HL-60/S4 treated with phorbol 12-myristate 13-acetate at 8.2 ng/mL for 4 days and 3 days (cell line): ENCODE measurements around the gene LPA.
"Not testable (repeated sequence)": the region's sequence is repeated elsewhere in the genome, so short reads cannot be mapped to it uniquely, and the experiment has no call there.

Experiments used
- in situ Hi-C: fragments of 300-500 bp; cut with MboI; formaldehyde crosslinking; loops from 2 replicates; pipeline ENCODE4 v1.15.0; 2022; ENCODE audit warnings: low sequenced_read_pairs

Gene LPA, protein sequence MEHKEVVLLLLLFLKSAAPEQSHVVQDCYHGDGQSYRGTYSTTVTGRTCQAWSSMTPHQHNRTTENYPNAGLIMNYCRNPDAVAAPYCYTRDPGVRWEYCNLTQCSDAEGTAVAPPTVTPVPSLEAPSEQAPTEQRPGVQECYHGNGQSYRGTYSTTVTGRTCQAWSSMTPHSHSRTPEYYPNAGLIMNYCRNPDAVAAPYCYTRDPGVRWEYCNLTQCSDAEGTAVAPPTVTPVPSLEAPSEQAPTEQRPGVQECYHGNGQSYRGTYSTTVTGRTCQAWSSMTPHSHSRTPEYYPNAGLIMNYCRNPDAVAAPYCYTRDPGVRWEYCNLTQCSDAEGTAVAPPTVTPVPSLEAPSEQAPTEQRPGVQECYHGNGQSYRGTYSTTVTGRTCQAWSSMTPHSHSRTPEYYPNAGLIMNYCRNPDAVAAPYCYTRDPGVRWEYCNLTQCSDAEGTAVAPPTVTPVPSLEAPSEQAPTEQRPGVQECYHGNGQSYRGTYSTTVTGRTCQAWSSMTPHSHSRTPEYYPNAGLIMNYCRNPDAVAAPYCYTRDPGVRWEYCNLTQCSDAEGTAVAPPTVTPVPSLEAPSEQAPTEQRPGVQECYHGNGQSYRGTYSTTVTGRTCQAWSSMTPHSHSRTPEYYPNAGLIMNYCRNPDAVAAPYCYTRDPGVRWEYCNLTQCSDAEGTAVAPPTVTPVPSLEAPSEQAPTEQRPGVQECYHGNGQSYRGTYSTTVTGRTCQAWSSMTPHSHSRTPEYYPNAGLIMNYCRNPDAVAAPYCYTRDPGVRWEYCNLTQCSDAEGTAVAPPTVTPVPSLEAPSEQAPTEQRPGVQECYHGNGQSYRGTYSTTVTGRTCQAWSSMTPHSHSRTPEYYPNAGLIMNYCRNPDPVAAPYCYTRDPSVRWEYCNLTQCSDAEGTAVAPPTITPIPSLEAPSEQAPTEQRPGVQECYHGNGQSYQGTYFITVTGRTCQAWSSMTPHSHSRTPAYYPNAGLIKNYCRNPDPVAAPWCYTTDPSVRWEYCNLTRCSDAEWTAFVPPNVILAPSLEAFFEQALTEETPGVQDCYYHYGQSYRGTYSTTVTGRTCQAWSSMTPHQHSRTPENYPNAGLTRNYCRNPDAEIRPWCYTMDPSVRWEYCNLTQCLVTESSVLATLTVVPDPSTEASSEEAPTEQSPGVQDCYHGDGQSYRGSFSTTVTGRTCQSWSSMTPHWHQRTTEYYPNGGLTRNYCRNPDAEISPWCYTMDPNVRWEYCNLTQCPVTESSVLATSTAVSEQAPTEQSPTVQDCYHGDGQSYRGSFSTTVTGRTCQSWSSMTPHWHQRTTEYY (N-terminal part only)

DNA sequence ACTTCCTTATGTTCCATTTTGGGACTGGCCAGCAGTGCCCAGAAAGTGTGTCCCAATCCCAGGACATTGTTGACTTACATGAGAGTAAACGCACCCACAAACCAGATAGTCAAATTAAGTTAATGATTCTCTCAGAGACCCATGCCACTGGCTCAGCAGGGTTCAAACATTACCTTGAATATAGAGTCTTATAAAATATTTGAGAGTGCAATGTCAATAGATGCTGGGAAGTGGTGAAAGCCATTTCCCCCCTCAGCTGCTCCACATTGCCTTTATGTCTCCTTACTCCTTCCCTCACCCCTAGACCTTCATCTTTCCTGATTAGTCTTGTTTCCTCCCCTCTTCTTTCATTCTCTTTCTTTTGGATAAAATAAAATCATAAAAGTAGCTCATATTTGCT is at the start of gene LPA:
Gene LPA (minus strand): TSS at position 78 of the 400 bp plus-strand sequence. CDS start 61 bp downstream, at position 17.
- in situ Hi-C loops: not testable (repeated sequence)

DNA sequence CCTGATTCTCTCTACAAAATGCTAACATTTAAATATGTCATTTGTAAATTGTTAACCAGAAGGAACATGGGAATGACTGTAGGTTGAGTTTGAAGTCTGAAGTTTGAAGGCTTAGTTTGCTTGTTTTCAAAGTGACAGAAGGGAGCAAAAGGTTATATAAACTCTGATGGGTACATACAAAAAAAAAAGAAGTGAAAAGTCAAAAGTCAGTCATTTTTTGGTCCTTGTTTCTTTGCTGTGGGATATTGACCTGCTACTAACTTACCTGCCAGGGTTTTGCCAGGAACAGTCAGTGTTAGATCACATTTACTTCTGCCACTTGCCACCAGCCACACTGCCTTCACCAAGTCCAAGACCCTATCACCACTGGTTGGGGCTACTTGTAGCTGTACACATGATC is 44.9 kb upstream of the LPA start:
- in situ Hi-C loops: not testable (repeated sequence)

DNA sequence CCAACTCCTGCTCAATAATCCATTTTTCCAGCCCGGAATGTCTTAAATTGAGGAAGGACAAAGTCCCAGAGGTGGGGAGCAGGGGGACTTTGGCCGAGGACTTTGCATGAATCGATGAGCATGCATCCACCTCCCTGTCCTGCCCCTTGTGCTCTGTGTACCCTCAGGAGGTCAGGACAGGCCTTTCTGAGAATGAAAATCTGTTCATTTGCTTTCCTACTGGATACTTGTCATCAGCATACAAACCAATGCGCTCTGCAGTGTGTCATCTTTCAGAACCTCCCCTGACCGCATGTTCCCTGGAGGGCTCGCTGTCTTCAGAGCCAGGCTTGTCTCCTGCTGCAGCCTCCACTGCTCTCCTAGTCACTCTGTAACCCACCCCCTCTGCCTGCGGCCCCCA is 40.6 kb upstream of the LPA start:
- in situ Hi-C loops: not testable (repeated sequence)

DNA sequence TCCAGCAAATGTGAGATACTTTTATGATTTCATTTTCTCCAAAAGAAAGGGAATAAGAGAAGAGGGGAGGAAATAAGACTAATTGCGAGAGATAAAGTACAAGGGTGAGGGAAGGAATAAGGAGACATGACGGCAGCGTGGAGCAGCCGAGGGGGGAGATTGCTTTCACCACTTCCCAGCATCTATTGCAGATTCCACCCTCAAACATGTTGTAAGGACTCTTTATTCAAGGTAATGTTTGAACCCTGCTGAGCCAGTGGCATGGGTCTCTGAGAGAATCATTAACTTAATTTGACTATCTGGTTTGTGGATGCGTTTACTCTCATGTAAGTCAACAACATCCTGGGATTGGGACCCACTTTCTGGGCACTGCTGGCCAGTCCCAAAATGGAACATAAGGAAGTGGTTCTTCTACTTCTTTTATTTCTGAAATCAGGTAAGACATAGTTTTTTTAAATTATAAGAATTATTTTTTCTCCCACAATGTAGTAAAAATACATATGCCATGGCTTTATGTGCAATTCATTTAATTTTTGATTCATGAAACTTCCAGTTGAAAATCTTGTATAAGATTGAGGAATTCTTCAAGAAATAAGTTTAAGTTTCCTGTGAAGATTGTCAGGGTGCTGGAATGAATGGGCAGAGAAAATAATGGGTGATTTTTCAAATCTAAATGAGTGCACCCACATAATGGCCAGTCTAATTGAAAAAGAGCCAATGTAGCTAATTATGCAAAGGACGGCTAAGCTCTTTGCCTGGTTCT is 38.0 kb upstream of the LPA start, which contains the start of gene PLG:
Gene PLG (plus strand): TSS at position 327 of the 763 bp plus-strand sequence. CDS start 61 bp downstream, at position 388.
- in situ Hi-C loops: not testable (repeated sequence)

DNA sequence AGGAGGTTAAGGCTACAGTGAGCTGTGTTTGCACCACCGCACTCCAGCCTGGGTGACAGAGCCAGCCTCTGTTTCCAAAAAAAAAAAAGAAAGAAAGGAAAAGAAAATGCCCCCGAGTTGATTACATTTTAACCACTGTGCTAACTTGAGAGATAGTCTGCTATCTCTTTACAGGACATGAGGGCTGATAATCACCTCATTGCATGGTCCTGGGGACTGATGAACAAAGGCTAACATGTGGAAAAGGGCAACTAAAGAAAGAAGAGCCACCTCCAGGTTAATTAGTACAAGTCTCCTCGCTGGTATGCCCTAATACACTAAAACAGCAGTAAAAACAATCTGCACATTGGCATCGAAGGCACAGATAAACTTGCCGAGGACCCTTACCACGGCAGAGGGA is 33.8 kb upstream of the LPA start:
- in situ Hi-C loops: no loop called here

DNA sequence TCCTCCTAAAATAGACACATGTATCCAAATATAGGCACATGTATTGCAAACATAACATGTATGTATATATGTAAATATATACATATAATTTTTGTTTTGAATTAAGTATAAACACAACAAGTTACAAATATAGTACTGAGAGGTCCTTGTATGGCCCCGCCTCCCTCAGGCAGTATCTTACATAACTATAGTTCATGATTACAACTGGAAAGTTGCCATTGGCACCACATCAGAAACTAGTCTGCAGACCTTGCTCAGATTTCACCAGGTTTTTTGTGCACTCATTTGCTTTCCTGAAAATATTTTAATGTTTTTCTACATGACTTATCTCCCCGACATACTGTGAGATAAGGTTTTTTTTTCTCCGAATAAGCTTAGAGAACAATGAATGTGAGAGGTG is 32.8 kb upstream of the LPA start:
- in situ Hi-C loops: not testable (repeated sequence)

DNA sequence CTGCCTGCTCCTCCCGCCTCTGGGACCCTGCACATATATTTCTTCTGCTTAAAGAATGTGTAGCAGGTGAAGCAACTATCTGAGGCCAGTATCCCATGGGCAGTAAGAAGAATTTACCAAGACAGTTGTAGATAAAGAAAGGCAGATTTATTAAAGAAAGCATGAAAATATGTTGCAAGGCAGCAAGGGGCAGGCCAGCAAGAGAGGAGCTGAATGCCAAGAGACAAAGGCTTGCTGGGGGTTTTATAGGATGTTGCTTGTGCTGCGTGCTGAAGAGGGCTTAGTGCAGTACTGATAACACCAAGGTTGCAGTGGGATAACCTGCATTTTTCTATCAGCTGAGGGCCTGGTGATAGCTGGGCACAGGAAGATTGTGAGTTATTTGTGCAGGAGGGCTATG is 31.5 kb upstream of the LPA start:
- in situ Hi-C loops: not testable (repeated sequence)

DNA sequence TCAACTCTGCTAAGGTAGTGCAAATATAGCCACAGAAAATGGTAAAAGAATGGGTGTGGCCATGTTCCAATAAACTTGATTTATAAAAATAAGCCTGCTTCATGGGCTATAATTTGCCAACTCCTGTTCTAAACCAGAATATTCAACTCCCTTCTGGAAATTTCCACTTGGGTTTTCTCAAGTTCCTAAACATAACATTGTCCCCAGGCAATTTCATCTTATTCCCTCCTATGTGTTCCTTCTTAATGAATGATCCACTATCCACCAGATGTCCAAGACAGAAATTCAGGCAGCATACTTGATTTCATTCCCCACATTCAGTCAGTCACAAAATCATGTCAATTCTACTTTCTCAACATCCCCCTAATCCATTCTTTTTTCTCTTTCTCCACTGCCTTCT is 30.9 kb upstream of the LPA start:
- in situ Hi-C loops: not testable (repeated sequence)

DNA sequence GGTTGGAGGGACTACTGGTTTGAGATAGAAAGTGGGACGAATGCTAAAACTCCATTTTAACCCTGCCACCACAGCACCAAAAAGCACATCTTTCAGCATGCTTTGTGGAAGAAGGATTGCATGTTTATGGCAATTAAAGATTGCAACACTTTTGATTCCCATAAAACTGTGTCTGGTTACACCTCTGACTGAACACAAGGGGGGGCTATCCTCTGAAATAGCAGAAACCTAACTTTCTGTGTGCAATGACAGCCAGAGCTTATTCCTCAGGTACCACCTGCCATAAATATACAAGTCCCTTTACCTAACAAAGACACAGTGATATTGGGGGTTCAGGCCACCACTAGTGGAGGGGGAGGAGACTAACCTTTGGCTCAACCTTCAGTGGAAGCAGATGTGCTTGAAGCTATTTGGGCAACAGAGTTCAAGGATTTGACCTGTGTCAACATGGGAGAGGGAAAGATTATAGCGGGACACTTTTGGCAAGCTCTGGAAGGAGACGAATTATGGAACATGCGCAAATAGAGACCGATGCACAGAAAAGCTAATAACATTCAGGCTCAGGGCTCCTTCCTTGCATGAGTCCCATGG is 28.4 kb upstream of the LPA start:
- in situ Hi-C loops: no loop called here

DNA sequence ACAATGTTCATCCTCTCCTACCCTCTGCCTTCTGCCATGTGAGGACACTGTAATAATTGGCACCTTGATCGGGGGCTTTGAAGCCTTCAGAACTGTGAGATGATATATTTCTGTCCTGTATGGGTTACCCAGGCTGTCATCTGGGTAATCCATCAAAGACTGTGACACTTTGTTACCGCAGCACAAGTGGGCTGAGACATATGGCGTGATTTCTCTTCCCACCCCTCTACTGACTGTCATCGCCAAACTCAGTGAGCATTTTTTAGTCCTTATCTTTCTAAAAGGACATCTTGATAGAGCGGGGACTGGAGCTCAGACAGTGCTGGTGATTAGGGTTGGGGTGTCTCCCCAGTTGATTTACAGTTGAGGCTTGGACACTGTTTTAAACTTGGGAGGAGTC is 27.5 kb upstream of the LPA start:
- in situ Hi-C loops: no loop called here

DNA sequence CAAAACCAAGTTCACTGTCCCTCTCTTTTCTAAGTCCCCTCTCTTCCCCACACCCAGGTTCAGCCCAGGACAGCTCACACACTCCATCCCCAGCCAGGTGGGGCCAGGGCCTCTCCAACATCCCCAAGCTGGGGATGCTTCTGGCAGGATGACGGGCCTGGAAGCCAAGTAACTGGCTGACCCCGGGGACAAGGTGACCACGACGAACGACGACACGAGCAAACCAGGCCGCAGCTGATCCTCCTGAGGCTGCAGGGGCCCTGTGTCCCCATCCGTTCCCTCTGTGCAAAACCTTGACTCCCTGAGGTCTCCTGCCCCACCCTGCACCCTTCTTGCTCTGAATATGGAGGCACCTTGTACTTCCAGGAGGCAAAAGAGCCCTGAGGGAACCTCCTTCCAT is 26.4 kb upstream of the LPA start:
- in situ Hi-C loops: no loop called here

DNA sequence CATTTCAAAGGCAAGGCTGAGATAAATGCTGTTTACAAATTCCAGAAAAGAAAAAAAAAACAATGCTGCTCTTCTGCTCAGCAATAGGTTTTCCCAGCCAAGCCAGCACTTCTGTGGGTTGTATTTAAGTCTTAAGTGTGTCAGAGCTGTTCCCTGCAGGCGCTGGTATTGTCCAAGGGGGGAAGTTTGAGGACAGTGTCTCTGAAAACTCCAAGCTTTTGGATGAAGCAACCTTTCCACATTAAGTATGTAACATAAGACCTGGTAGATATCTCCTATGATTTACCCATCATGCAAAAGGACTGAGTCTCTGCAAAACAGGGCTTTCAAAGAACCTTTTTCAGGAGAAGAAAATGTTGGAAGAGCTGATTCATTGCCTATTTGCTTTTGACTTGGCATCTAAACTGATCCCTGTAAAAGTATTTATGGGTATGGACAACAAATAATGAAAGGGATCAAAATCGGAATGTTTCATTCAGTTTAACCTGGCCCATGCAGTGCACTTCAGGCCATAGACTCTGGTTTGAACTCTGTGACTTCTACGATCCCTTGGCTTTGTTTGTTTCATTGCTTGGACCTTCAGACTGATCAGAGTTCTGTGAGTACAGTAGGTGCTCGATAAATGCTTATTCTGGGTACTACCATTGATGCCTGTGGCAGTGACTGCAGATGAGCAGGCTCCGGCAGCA is 21.8 kb upstream of the LPA start:
- in situ Hi-C loops: no loop called here

DNA sequence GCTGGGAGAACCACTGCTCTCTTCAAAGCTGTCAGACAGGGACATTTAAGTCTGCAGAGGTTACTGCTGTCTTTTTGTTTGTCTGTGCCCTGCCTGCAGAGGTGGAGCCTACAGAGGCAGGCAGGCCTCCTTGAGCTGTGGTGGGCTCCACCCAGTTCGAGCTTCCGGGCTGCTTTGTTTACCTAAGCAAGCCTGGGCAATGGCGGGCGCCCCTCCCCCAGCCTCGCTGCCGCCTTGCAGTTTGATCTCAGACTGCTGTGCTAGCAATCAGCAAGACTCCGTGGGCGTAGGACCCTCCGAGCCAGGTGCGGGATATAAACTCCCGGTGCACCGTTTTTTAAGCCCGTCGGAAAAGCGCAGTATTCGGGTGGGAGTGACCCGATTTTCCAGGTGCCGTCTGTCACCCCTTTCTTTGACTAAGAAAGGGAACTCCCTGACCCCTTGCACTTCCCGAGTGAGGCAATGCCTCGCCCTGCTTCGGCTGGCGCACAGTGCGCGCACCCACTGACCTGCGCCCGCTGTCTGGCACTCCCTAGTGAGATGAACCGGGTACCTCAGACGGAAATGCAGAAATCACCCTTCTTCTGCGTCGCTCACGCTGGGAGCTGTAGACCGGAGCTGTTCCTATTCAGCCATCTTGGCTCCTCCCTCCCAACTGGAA is 21.2 kb upstream of the LPA start:
- in situ Hi-C loops: not testable (repeated sequence)

DNA sequence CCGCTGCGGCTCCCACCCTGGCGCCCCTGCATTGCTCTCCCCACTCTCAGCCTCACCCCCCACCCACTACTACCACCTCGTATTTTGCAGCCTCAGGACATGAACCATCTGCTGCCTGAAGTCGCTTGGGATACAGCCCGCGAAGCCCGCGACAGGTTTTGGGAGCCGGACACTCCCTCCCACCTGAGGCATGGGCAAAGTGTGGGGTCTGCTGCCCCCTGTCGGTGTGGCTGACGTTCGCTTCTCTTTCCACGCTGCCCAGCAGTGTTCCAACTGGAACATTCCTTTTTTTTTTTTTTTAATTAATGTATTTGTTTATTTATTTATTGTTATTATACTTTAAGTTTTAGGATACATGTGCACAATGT is 15.3 kb upstream of the LPA start:
- in situ Hi-C loops: no loop called here

DNA sequence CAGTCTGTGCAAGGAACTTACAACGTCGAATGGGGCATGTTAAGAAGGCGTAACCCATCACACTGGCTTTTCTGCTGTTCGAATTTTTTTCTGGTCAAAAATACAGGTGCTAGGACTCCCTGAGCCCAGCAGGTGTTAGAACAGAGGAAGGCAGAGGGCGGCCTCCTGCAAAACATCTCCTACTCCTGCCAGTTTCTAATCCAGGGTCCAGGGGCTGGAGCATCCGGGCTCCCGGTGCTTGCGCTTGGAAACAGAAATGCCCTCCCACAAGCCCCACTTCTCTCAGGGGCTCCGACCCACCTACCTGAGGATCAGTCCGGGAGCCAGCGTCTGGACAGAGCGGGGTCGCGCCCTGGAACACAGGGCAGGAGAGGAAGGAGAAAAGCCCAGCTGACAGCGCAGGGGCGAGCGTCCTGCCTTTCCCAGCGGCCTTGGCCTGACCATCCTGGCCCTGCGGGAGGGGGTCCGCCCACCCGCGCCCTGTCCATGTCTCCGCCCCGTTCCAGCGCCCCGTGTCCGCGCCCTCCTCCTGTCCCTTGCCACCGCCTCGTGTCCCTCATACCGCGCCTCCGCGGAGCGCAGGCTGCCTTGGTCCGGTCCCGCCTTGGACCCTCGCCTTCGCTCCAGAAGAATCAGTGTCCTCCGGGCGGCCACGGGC is 14.8 kb upstream of the LPA start:
- in situ Hi-C loops: no loop called here

DNA sequence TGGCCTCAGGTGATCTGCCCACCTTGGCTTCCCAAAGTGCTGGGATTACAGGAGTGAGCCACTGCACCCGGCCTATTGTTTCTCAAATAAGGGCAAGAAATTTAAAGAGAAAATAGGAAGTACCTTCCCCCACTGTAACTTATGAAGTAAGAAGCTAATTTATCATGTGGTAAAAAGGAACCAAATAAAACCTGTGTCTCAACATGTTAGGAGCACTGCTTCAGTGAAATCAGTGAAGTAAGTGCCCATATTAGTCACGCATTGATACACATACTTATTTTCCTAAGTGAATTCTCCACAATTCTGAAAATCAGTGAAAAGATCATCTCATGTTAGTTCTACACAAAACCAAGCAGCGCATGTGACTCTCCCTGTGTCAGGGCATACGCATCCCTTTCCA is 14.2 kb upstream of the LPA start:
- in situ Hi-C loops: no loop called here

DNA sequence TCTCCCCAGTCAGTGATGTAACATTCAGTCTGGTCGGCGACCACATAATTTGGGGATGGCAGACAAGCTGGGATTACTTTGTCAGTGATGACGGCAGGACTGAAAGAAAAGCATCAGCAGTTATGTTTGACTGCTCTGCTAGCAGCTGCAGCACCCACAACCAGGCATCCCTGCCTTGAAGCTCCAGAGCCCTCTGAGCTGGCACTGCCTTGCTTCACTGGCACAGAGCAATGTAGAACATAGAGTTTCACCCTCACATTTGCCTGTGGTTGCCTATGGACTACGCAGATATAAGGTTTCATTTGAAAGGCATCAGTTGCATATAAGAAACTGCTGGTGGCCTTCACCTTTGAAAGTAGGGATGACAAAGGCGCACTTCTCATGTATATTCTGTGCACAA is 12.3 kb upstream of the LPA start:
- in situ Hi-C loops: not testable (repeated sequence)

DNA sequence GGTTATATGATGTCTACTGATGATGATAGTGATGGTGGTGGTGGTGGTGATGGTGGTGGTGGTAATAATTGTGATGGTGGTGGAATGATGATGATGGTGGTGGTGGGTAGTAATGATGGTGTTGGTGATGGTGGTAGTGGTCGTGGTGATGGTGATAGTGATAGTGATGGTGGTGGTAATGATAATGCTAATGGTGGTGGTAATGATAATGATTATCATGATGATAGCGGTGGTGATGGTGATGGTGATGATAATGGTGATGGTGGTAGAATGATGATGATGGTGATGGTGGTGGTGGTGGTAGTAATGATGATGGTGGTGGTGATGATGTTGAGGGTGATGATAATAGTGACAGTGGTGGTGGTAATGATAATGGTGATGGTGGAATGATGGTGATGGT is 4.5 kb upstream of the LPA start:
- in situ Hi-C loops: no loop called here
